Retina (tissue), 1 donor: ENCODE results near the gene USP13.
"Not testable (repeated sequence)": the region's sequence is repeated elsewhere in the genome, so short reads cannot be mapped to it uniquely, and the experiment has no call there.

ENCODE experiments used
- DNase-seq: peaks from one replicate; pipeline ENCODE4 v3.0.0-alpha.2; 2016

USP13 gene

GRCh38 chr3:179738998-179739397 is 86.2 kb downstream of the USP13 start:
- no peak for DNase-seq

- DNase-seq = no peak
Measured at GRCh38 chr3:179739816-179740594, 87.2 kb downstream of the USP13 start.

- no peak for DNase-seq
Measured at GRCh38 chr3:179743913-179744312, 91.1 kb downstream of the USP13 start.

GRCh38 chr3:179744667-179745066 is 91.8 kb downstream of the USP13 start:
- no peak for DNase-seq

DNA sequence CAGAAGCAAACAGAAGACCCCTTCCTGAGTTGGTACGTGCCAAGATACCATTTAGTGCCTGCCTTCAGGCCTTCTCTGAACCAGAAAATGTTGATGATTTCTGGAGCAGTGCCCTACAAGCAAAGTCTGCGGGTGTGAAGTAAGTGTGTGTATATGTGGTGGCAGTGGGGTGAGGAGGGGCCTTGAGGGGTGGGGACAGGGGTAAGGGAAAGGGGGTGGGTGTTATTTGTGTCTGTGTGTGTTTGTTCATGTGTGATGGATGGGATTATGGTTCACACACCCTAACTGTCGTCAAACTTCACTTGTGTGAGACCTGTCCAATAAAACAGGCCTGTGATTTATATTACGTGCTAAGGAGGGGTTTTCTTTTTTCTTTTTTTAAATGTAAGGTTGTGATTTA is 92.2 kb downstream of the USP13 start:
- no peak for DNase-seq

GRCh38 chr3:179745716-179746115 is 92.9 kb downstream of the USP13 start:
- no peak for DNase-seq

GRCh38 chr3:179750720-179751328 is 98.0 kb downstream of the USP13 start:
- DNase-seq = no peak

- no peak for DNase-seq
Measured at GRCh38 chr3:179760944-179761343, 108.1 kb downstream of the USP13 start.

- DNase-seq = no peak
Measured at GRCh38 chr3:179765396-179765795, 112.6 kb downstream of the USP13 start.

- no peak for DNase-seq
Measured at GRCh38 chr3:179766416-179767133, 113.7 kb downstream of the USP13 start.

GRCh38 chr3:179768080-179768479 is 115.2 kb downstream of the USP13 start:
- DNase-seq = peak; percentile 67

DNA sequence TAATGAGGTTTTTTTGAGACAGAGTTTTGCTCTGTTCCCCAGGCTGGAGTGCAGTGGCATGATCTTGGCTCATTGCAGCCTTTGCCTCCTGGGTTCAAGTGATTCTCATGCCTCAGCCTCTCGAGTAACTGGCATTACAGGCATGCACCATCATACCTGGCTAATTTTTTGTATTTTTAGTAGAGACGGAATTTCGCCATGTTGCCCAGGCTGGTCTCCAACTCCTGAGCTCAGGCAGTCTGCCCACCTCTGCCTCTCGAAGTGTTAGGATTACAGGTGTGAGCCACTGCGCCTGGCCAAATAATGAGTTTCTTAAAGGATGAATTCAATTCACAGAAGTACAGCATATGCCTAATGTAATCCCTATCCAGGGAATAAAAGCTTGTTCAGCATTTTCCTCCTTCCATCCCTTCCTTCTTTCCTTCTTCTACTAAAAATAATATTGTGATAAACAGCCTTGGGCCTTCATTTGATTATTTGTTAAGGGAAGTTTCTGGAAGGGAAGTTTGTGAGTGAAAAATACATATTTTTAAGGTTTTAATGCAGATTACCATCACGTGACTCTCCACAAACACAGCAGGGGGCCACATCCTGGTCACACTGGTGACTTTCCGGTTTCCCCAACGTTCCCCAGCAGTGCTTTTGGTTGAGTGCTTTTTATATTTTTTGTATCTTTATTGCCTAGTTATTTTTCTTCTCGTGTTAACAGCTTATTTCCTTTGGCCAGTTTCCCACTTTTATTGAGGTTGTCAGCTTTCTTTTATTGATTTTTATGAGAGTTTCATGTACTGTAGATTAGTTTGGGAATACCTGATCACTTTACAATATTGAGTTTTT is 116.8 kb downstream of the USP13 start:
- no peak for DNase-seq

GRCh38 chr3:179771797-179772196 is 119.0 kb downstream of the USP13 start:
- no peak for DNase-seq

GRCh38 chr3:179772297-179772696 is 119.5 kb downstream of the USP13 start:
- DNase-seq = no peak

DNA sequence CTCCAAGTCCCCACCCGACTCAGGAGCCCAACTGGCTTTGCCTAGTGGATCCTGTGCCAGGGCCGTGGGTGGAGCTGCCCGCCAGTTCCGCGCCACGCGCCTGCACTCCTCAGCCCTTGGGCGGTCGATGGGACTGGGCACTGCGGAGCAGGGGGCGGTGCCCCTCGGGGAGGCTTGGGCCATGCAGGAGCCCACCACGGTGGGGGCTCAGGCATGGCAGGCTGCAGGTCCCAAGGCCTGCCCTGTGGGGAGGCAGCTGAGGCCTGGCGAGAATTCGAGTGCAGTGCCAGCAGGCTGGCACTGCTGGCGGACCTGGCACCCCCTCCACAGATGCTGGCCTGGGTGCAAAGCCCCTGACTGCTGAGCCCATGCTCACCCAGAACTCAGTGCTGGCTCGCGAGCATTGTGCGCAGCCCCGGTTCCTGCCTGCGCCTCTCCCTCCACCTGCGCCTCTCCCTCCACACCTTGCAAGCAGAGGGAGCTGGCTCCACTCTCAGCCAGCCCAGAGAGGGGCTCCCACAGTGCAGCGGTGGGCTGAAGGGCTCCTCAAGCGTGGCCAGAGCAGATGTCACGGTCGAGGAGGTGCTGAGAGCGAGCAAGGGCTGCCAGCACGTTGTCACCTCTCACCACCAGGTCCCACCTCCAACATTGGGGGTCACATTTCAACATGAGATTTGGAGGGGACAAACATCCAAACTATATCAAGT is 122.7 kb downstream of the USP13 start:
- DNase-seq = no peak

DNA sequence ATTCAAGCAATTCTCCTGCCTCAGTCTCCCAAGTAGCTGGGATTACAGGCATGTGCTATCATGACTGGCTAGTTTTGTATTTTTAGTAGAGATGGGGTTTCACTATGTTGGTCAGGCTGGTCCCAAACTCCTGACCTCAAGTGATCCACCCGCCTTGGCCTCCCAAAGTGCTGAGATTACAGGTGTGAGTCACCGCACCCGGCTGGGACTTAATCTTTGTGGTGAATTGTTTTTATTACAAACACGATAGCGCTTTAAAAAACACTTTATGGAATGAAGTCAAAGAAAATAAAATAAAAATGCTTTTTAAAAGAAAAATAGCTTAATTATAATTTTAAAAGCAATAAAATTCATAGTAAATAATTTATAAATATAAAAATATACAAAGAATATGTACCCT is 130.0 kb downstream of the USP13 start:
- DNase-seq = not testable (repeated sequence)

GRCh38 chr3:179788996-179789395 is 136.2 kb downstream of the USP13 start:
- no peak for DNase-seq

DNA sequence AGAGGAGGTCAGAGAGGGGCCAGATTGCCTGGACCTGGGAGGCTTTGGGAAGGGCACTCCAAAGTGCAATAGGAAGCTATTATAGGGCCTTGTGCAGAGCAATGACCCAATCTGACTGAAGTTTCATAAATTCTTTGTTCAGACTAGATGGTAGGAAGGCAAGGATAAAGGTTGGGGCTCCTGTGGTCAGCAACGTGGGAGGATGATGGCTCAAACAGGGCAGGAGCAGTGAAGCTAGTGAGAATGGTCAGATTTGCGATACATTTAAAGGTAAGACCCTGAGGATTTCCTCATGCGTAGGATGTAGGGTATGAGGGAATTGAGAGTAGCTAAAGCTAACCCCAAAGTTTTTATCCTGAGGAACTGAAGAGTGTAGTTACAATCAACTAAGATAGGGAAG is 139.0 kb downstream of the USP13 start:
- no peak for DNase-seq

- peak; percentile 9 for DNase-seq
Measured at GRCh38 chr3:179794355-179794754, 141.5 kb downstream of the USP13 start.

DNA sequence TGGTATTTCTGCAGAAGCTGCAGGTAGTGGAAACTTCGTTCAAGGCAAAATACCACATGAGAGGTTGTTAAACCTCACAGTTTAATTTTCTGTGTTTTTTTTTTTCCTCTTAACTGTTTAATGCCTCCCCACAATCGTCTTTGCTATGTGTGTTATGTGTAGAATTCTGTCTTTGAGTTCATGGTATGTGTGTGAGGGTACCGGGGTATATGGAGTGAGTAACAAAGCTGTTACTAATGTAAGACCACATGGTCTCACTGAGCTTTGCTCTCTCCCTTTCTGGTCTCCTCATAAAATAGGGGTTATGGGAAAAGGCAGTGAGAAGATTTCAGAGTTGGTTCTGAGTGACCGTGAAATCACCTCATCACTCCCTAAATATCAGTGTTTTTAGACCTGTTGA is 143.6 kb downstream of the USP13 start:
- DNase-seq = no peak

DNA sequence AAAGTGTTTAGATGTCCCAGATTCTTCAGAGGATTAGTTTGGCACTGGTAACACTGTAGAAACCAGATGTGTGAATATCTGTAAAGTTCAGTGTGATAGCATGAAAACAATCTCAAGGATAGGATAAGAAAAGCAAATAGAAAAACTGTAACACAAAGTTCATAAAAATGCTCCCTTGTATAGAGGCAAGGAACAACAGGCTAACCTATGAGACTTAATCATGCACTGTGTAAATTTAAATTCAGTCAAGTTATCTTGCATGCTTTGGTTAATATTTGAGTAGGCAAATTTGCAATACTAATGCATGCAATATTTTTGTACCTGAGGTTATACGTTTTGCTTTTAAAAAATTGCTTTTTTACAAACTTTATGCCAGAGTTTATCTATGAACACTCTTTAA is 144.4 kb downstream of the USP13 start:
- DNase-seq = no peak

GRCh38 chr3:179801263-179801662 is 148.4 kb downstream of the USP13 start:
- no peak for DNase-seq
